H1 (cell line): ENCODE results near the gene CDC27. TPM values are rescaled to one million over a fixed set of nuclear protein-coding genes. Genes with fewer than 3 reads are reported as not detected.

Source experiments
- CTCF ChIA-PET: fragments of 300-600 bp; sonication (Branson Sonifier 250); formaldehyde crosslinking; loops from one replicate; lab custom pipeline; 2021; ENCODE audit not compliant: partially characterized antibody; lab: Charles Lee
- POLR2A ChIA-PET: fragments of 300-600 bp; sonication (Branson Sonifier 250); formaldehyde crosslinking; loops from one replicate; lab custom pipeline; 2021; ENCODE audit warnings: inconsistent platforms; ENCODE audit not compliant: partially characterized antibody; lab: Charles Lee
- DNase-seq, 2 experiments: peaks; one replicate each; pipeline versions ENCODE4 v3.0.0 to v3.0.0-alpha.2; 2010 to 2022; ENCODE audit warnings: low spot score in 2 of 2, low read depth in 1 of 2, mixed read lengths in 1 of 2
- FAIRE-seq: peaks from 2 replicates; lab custom pipeline; 2011; peaks lifted over from hg19 to GRCh38; lab: Jason Lieb, UNC
- H2AFZ ChIP-seq: 2 replicates; pipeline ENCODE4 v1.8.1; 2012; ENCODE audit warnings: low read length, inconsistent platforms
- H2AK5ac ChIP-seq: 2 replicates; pipeline ENCODE4 v1.6.1; 2013; ENCODE audit warnings: low read depth, low read length
- H2BK120ac ChIP-seq: replicated peaks from 2 replicates; pipeline ENCODE3; 2013; ENCODE audit warnings: low read depth, low read length, inconsistent platforms
- H2BK12ac ChIP-seq: 2 replicates; pipeline ENCODE4 v1.6.1; 2013; ENCODE audit warnings: low read depth, low read length
- H2BK15ac ChIP-seq: 2 replicates; pipeline ENCODE4 v1.6.1; 2013; ENCODE audit warnings: low read length
- H2BK20ac ChIP-seq: 2 replicates; pipeline ENCODE4 v1.6.1; 2013; ENCODE audit warnings: low read length
- H2BK5ac ChIP-seq: 2 replicates; pipeline ENCODE4 v1.6.1; 2013; ENCODE audit warnings: low read depth, low read length
- H3K14ac ChIP-seq: 2 replicates; pipeline ENCODE4 v1.6.1; 2013; ENCODE audit warnings: inconsistent platforms; ENCODE audit not compliant: insufficient read length
- H3K18ac ChIP-seq: 2 replicates; pipeline ENCODE4 v1.6.1; 2013; ENCODE audit warnings: low read length; ENCODE audit errors: extremely low read depth
- H3K23ac ChIP-seq: 2 replicates; pipeline ENCODE4 v1.6.1; 2013; ENCODE audit warnings: inconsistent platforms; ENCODE audit not compliant: insufficient read length
- H3K23me2 ChIP-seq: 2 replicates; pipeline ENCODE4 v1.6.1; 2013; ENCODE audit warnings: low read depth, low read length
- H3K27ac ChIP-seq: 2 replicates; pipeline ENCODE4 v1.6.1; 2011; ENCODE audit warnings: low read depth, low read length, inconsistent platforms
- H3K27me3 ChIP-seq, 4 experiments: replicated peaks in 1 of 4; 1 replicate in 1 of 4; 2 replicates in 3 of 4; pipeline versions ENCODE4 v1.6.1 to v1.8.1; 2011 to 2013; ENCODE audit warnings: low read length in 3 of 4, mild to moderate bottlenecking in 3 of 4, inconsistent platforms in 2 of 4, mixed read lengths in 2 of 4, moderate library complexity in 1 of 4; ENCODE audit not compliant: control insufficient read depth in 3 of 4, insufficient read depth in 3 of 4; ENCODE audit errors: extremely low read depth in 1 of 4
- H3K36me3 ChIP-seq, 4 experiments: 2 replicates each; pipeline versions ENCODE4 v1.6.1 to v1.8.1; 2011 to 2013; ENCODE audit warnings: mild to moderate bottlenecking in 4 of 4, low read length in 3 of 4, moderate library complexity in 2 of 4, control low read depth in 1 of 4, inconsistent platforms in 1 of 4; ENCODE audit not compliant: insufficient read depth in 4 of 4, control insufficient read depth in 2 of 4
- H3K4ac ChIP-seq: replicated peaks from 2 replicates; pipeline ENCODE3; 2013; ENCODE audit warnings: low read length, low read depth, mixed read lengths, inconsistent platforms; ENCODE audit not compliant: insufficient read length
- H3K4me1 ChIP-seq, 4 experiments: replicated peaks in 1 of 4; 1 replicate in 1 of 4; 2 replicates in 3 of 4; pipeline versions ENCODE4 v1.6.1 to v1.8.1; 2011 to 2013; ENCODE audit warnings: low read length in 3 of 4, inconsistent platforms in 2 of 4, mixed read lengths in 1 of 4; ENCODE audit not compliant: insufficient read depth in 4 of 4, control insufficient read depth in 3 of 4
- H3K4me2 ChIP-seq, 2 experiments: 2 replicates each; pipeline versions ENCODE4 v1.6.1 to v1.8.1; 2011 to 2013; ENCODE audit warnings: low read depth in 2 of 2, low read length in 2 of 2, control low read depth in 1 of 2, inconsistent platforms in 1 of 2, mild to moderate bottlenecking in 1 of 2; ENCODE audit not compliant: insufficient read depth in 1 of 2
- H3K4me3 ChIP-seq, 4 experiments: fragments of 200-600, 300-600 bp in 1 of 4; sonication (generic), shearing (Covaris generic), sonication (Bioruptor Twin) in 1 of 4; 2 replicates each; pipeline versions ENCODE4 v1.5.1 to v1.8.1; 2011 to 2016; ENCODE audit warnings: low read length in 4 of 4, low read depth in 3 of 4, control low read depth in 2 of 4, inconsistent platforms in 2 of 4, mild to moderate bottlenecking in 2 of 4, mixed read lengths in 1 of 4, moderate library complexity in 1 of 4; ENCODE audit not compliant: insufficient read depth in 2 of 4; ENCODE audit errors: extremely low read depth in 1 of 4
- H3K56ac ChIP-seq: replicated peaks from 2 replicates; pipeline ENCODE3; 2013; ENCODE audit warnings: low read depth, mild to moderate bottlenecking, mixed read lengths, low read length, inconsistent platforms; ENCODE audit not compliant: insufficient read length
- H3K79me1 ChIP-seq: 2 replicates; pipeline ENCODE4 v1.6.1; 2013; ENCODE audit warnings: low read depth, low read length, control low read depth
- H3K79me2 ChIP-seq, 2 experiments: 2 replicates each; pipeline versions ENCODE4 v1.6.1 to v1.8.1; 2012 to 2013; ENCODE audit warnings: low read length in 2 of 2, mild to moderate bottlenecking in 2 of 2, inconsistent platforms in 1 of 2; ENCODE audit not compliant: insufficient read depth in 2 of 2, control insufficient read depth in 1 of 2
- H3K9ac ChIP-seq, 4 experiments: replicated peaks in 1 of 4; 1 replicate in 1 of 4; 2 replicates in 3 of 4; pipeline versions ENCODE4 v1.6.1 to v1.8.1; 2011 to 2013; ENCODE audit warnings: low read depth in 3 of 4, low read length in 3 of 4, control low read depth in 2 of 4, mild to moderate bottlenecking in 2 of 4, moderate library complexity in 2 of 4, inconsistent platforms in 1 of 4; ENCODE audit errors: extremely low read depth in 1 of 4
- H3K9me3 ChIP-seq, 2 experiments: 2 replicates each; pipeline versions ENCODE4 v1.6.1 to v1.8.1; 2012 to 2013; ENCODE audit warnings: mild to moderate bottlenecking in 2 of 2, moderate library complexity in 2 of 2, control low read depth in 1 of 2, inconsistent platforms in 1 of 2, low read depth in 1 of 2, low read length in 1 of 2, mixed read lengths in 1 of 2; ENCODE audit not compliant: insufficient read depth in 2 of 2
- H4K20me1 ChIP-seq, 2 experiments: replicated peaks in 1 of 2; 2 replicates each; pipeline versions ENCODE3 to v1.8.1; 2011 to 2013; ENCODE audit warnings: inconsistent platforms in 2 of 2, low read length in 2 of 2, mild to moderate bottlenecking in 1 of 2; ENCODE audit not compliant: insufficient read depth in 2 of 2, control insufficient read depth in 1 of 2
- H4K5ac ChIP-seq: 2 replicates; pipeline ENCODE4 v1.6.1; 2013; ENCODE audit warnings: low read length, low read depth, mixed read lengths, inconsistent platforms; ENCODE audit not compliant: insufficient read length
- H4K8ac ChIP-seq: 2 replicates; pipeline ENCODE4 v1.8.0; 2013; ENCODE audit warnings: mild to moderate bottlenecking, moderate library complexity, low read length, inconsistent platforms; ENCODE audit not compliant: insufficient read depth; ENCODE audit errors: extremely low read depth
- H4K91ac ChIP-seq: replicated peaks from 2 replicates; pipeline ENCODE3; 2013; ENCODE audit warnings: low read length, mixed read lengths, inconsistent platforms; ENCODE audit not compliant: insufficient read length
- CREB1 ChIP-seq: IDR thresholded peaks from 2 replicates; pipeline ENCODE4 v1.6.1; 2012; ENCODE audit warnings: inconsistent platforms
- FOSL1 ChIP-seq: IDR thresholded peaks from 2 replicates; pipeline ENCODE4 v1.6.1; 2011; ENCODE audit warnings: mild to moderate bottlenecking, low read depth, low read length, moderate library complexity; ENCODE audit not compliant: insufficient read depth
- GABPA ChIP-seq: IDR thresholded peaks from 2 replicates; pipeline ENCODE4 v1.6.1; 2011; ENCODE audit warnings: mild to moderate bottlenecking, low read length, moderate library complexity, borderline replicate concordance; ENCODE audit not compliant: insufficient read depth
- NANOG ChIP-seq: IDR thresholded peaks from 2 replicates; pipeline ENCODE4 v1.6.1; 2011; ENCODE audit warnings: low read length, low read depth, mild to moderate bottlenecking, inconsistent platforms; ENCODE audit not compliant: insufficient read depth, poor library complexity, severe bottlenecking
- RBBP5 ChIP-seq: IDR thresholded peaks from 2 replicates; pipeline ENCODE4 v1.7.1; 2012; ENCODE audit warnings: low read depth, mild to moderate bottlenecking, inconsistent platforms, low read length, moderate library complexity, borderline replicate concordance
- TAF7 ChIP-seq: optimal IDR thresholded peaks from 2 replicates; pipeline ENCODE3; 2011; ENCODE audit warnings: low read depth, mild to moderate bottlenecking, inconsistent platforms, low read length, moderate library complexity, borderline replicate concordance
- TEAD4 ChIP-seq: IDR thresholded peaks from 2 replicates; pipeline ENCODE4 v1.6.1; 2012; ENCODE audit warnings: low read depth, low read length, inconsistent platforms, mixed read lengths
- WGBS, 2 experiments: shearing (Covaris generic) in 1 of 2; methylation state at CpG; one replicate each; pipeline versions ENCODE4 v1.1.6 to v1.1.7; 2013 to 2015; ENCODE audit warnings: low lambda C conversion rate in 2 of 2, mixed read lengths in 2 of 2, inconsistent platforms in 1 of 2, low coverage in 1 of 2, missing lambda C conversion rate in 1 of 2; ENCODE audit not compliant: insufficient replicate concordance in 2 of 2, insufficient coverage in 1 of 2, insufficient read length in 1 of 2; ENCODE audit errors: extremely low coverage in 1 of 2, missing lambda C conversion rate in 1 of 2; 5-methylcytosine and 5-hydroxymethylcytosine counted together
- polyA plus RNA-seq, 7 experiments: library from polyadenylated mRNA; depleted of rRNA in 3 of 7; stranded (reverse) in 5 of 7; unstranded in 2 of 7; fragments of >200 nt in 5 of 7; fragments of 200-250 nt in 2 of 7; gene quantifications; 1 replicate in 5 of 7; 2 replicates in 1 of 7; 4 replicates in 1 of 7; pipeline versions ENCODE4 v1.2.1 to v1.2.3, GENCODE V29; 2011 to 2013; ENCODE audit warnings: missing spikeins in 2 of 7, mixed read lengths in 2 of 7
- total RNA-seq: library from RNA; stranded (reverse); fragmentation: NEBNext Ultra II Directional; extraction: Animal tissue kit (Norgen Biotek cat#: 25700); gene quantifications from 2 replicates; pipeline ENCODE4 v1.2.1, GENCODE V29; 2021

Gene CDC27
- total and polyA plus RNA-seq, 2 of the 8 experiments (the other 6 are each of a cell fraction or from before 2014, with no cell fraction given): 41.9 to 87.5 TPM

GRCh38 chr17:47095268-47095667 is 93.8 kb downstream of the CDC27 start:
- no peaks in the 10 kb centered on the region; the same call in 1 of the 2 replicates for H3K79me1 ChIP-seq
- no peak overlapping the region for H4K8ac ChIP-seq
- no peak overlapping the region for H2BK20ac ChIP-seq
- no peak overlapping the region for H2BK12ac ChIP-seq
- H3K56ac ChIP-seq: no peak overlapping the region
- peaks cover 0 to 20% of the 10 kb centered on the region in 2 experiments; a peak in 2 of 4 replicates for H3K79me2 ChIP-seq
- 89% methylated on average over 3 of the region's 4 CpGs; no CpG with 5 or more reads in 1 of the 2 experiments for WGBS, 2 experiments
- H3K23me2 ChIP-seq: 0 out of 2 replicates have a peak, but pooled peaks cover 2% of the 10 kb centered on the region
- H4K91ac ChIP-seq: no peak overlapping the region
- H2BK120ac ChIP-seq: no peak overlapping the region
- H3K4ac ChIP-seq: no peak overlapping the region
- H2AK5ac ChIP-seq: no peak overlapping the region
- no peak for DNase-seq
- no peak overlapping the region for H2BK5ac ChIP-seq
- H3K4me3 ChIP-seq: no peak overlapping the region
- H3K4me2 ChIP-seq: no peak overlapping the region
- ChIA-PET CTCF (no interaction called here), POLR2A (no interaction called here)
- H3K9ac ChIP-seq: no peak overlapping the region
- no peak overlapping the region for H2BK15ac ChIP-seq
- H3K4me1 ChIP-seq: no peaks in the 10 kb centered on the region
- no peaks in the 10 kb centered on the region for H3K9me3 ChIP-seq
- no peaks in the 10 kb centered on the region for H4K20me1 ChIP-seq
- no peaks in the 10 kb centered on the region for H3K27me3 ChIP-seq
- H2AFZ ChIP-seq: no peak overlapping the region
- no peak overlapping the region for H3K23ac ChIP-seq
- TF ChIP-seq NANOG (no peak), CREB1 (no peak), GABPA (no peak), TAF7 (no peak), TEAD4 (no peak), FOSL1 (no peak), RBBP5 (no peak)
- no peak overlapping the region for H4K5ac ChIP-seq
- no peaks in the 10 kb centered on the region; a peak in 2 of 8 replicates for H3K36me3 ChIP-seq
- H3K27ac ChIP-seq: no peak overlapping the region
- FAIRE-seq: no peak
- H3K14ac ChIP-seq: no peak overlapping the region
- H3K18ac ChIP-seq: no peak overlapping the region
